VCaP (cell line): ENCODE data around the gene SACM1L.

Source experiments
- H3K27ac ChIP-seq: fragments of 450-650 bp; 2 replicates; pipeline ENCODE4 v1.5.1; 2017
- TF ChIP-seq, protein P1 (sequence below): fragments of 450-650 bp; conservative IDR thresholded peaks from 2 replicates; pipeline ENCODE4 v1.5.1; 2017; ENCODE audit warnings: mild to moderate bottlenecking, moderate library complexity

Gene SACM1L

DNA sequence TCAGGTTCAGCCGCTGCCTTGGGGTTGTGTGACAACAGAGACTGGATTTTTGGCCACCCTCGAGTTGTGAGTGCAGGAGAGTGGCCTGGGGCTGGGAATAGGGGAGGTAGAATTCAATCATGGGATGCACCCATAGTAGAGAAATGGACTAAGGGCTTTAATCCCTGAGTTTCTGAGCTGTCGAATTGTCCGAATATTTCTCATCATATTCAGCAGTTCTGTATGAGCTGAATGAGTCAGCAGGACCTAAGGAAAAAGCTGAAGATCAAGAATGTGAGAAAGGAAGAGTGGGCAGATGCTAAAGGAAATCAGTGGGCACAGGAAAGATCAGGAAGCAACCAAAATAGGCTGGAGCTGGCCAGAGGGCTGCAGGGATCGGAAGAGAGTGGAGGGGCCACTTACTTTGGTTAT lies 44.4 kb upstream of the SACM1L start:
- TF ChIP-seq, protein P1, sequence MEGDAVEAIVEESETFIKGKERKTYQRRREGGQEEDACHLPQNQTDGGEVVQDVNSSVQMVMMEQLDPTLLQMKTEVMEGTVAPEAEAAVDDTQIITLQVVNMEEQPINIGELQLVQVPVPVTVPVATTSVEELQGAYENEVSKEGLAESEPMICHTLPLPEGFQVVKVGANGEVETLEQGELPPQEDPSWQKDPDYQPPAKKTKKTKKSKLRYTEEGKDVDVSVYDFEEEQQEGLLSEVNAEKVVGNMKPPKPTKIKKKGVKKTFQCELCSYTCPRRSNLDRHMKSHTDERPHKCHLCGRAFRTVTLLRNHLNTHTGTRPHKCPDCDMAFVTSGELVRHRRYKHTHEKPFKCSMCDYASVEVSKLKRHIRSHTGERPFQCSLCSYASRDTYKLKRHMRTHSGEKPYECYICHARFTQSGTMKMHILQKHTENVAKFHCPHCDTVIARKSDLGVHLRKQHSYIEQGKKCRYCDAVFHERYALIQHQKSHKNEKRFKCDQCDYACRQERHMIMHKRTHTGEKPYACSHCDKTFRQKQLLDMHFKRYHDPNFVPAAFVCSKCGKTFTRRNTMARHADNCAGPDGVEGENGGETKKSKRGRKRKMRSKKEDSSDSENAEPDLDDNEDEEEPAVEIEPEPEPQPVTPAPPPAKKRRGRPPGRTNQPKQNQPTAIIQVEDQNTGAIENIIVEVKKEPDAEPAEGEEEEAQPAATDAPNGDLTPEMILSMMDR = no peak
- H3K27ac ChIP-seq = no peak overlapping the region

DNA sequence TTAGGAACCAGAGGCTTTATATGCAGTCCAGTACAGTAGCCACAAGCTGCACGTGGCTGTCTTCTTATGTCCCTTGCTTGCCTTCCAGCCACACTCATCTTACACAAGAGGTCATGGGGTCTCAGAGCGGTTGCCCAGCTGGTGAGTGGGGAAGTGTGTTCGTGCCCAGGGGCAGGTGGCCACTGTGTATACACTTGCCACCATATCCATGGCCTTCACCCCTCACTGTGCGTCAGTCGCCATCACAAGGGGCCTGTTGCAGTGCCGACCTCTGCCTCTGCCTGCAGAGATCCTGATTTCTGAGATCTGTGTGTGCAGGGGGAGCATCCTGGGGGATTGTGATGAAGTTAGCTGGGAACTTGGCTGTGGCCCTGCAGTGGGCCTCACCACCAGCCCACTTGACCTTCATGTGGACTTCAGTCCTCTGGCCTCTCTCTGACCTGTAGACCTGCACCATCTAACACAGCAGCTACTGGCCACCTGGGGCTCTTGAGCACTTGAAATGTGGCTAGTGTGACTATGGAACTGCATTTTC lies 43.1 kb upstream of the SACM1L start:
- TF ChIP-seq, protein P1 = no peak
- no peak overlapping the region for H3K27ac ChIP-seq

DNA sequence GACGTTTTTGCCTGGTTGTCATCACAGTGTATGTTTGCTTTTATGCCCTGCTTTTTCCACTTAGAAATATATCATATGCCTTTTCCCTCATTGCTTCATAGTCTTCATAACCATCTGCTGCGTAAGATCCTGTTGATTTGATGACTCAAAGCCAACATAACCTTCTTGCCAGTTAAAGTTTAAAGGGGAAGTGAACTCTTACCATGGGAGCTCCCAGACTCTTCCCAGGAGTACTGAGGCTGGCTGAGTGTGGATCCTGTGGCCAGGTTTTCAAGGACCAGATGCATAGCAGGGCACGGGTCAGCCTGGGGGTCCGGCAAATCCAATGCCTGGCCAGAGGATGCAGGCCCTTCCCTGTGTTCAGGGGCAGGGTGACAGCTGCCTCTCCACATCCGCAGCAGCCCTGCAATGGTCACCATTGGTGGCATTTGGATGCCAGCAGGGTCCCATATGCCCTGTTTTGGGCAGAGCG lies 42.0 kb upstream of the SACM1L start:
- H3K27ac ChIP-seq = no peak overlapping the region
- TF ChIP-seq, protein P1 = no peak

DNA sequence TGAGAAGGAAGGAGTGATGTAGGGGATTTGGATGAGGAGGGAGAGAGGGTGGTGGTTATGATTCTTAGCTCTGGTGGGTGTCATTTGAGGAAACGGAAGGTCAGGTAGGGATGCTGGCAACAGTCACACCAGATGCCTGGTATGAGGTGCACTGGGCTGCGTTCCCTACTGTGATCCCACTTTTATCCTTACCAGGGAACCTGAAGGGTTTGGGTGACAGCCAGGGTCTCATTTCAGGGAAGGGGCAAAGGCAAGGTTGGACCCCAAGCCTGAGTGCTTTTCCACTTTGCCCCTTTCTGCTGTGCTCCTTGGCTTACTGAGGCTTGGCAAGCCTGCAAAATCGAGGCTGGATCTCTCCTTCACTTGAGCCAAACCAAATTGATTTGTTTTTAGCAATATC lies 36.0 kb upstream of the SACM1L start:
- H3K27ac ChIP-seq = no peak overlapping the region
- TF ChIP-seq, protein P1 = no peak

DNA sequence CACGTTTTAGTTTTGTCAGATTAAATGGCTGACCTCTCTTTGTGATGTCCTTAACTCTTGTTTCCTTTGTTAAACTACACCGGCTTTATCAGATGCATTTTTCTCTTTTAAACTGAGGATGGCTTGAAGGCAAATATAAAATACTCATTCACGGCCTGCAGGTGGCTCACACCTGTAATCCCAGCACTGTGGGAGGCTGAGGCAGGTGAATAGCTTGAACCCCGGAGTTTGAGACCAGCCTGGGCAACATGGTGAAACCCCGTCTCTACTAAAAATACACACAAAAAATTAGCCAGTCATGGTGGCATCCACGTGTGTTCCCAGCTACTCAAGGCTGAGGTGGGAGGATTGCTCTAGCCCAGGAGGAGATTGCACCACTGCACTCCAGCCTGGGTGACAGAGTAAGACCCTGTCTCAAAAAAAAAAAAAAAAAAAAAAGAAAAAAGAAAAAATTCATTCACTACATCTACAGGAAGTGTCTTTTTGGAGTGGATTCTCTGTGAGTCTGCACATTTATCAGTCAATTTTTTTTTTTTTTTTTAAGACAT lies 34.7 kb upstream of the SACM1L start:
- peak overlapping the region; percentile 18; the same call in 1 of the 2 replicates for H3K27ac ChIP-seq
- TF ChIP-seq, protein P1 = peak; percentile 45; the same call in 1 of the 2 replicates

DNA sequence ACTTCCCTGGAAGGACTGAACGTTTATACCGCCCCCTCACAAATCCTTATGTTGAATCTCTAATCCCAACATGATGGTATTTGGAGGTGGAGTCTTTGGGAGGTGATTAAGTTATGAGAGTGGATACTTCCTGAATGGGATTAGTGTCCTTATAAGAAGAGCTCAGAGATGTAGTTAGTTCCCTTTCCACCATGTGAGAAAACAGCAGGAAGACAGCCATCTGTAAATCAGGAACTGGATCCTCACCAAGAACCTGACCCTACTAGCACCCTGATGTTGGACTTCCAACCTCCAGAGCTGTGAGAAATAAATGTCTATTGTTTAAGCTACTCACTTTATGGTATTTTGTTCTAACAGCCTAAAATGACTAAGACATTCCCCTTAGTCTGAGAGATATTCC lies 33.3 kb upstream of the SACM1L start:
- TF ChIP-seq, protein P1 = no peak
- H3K27ac ChIP-seq = no peak overlapping the region

DNA sequence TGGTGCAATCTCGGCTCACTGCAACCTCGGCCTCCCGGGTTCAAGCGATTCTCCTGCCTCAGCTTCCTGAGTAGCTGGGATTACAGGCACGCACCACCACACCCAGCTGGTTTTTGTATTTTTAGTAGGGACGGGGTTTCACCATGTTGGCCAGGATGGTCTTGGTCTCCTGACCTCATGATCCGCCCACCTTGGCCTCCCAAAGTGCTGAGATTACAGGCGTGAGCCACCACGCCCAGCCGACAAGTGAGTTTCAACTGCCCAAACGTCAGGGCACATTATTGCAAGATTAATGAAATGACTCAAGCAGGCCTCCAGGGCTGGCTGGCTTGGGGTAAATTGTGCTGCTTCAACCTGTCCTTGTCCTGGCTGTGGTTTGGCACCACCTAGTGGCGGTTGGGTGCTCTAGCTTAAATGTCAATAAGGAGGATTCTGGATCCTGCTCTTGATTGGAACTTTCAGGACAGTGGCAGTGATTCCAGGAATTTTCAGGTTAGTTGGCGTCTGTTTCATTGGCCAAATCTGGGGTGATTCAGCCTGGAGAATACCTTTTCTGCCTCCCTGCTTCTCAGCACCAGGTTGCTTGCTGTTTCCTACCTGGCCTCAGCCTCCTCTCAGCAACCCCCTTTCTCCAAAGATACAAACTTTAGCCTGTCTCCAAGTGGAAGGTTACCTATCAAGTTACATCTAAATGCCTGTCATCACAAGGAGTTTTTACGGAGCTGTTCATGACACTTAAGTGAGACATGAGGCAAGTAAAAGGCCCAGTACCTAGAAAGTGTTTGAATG lies 32.4 kb upstream of the SACM1L start:
- peak overlapping the region; percentile 66 for H3K27ac ChIP-seq
- TF ChIP-seq, protein P1 = peak; percentile 99
